Endothelial cell of umbilical vein (primary cell): ENCODE data around the gene DMAC2L. TPM values are rescaled to one million over a fixed set of nuclear protein-coding genes. Genes with fewer than 3 reads are reported as not detected.

Experiments
- BruUV-seq: library from RNA; stranded (reverse); fragments of 400-500 nt; replicated peaks from 2 replicates; lab custom pipeline; 2021; lab: Mats Ljungman, UMichigan
- CTCF ChIA-PET: fragments of 300-600, 350-600 bp; sonication (Branson Sonifier 250); formaldehyde crosslinking; loops from one replicate; lab custom pipeline; 2021; ENCODE audit warnings: antibody characterized with exemption, inconsistent platforms; lab: Charles Lee
- POLR2A ChIA-PET: fragments of 300-600, 350-600 bp; sonication (Branson Sonifier 250); formaldehyde crosslinking; loops from one replicate; lab custom pipeline; 2021; ENCODE audit warnings: antibody characterized with exemption, inconsistent platforms; lab: Charles Lee
- DNase-seq: peaks from one replicate; pipeline ENCODE4 v3.0.0-alpha.2; 2011; ENCODE audit warnings: low read depth, low spot score
- FAIRE-seq: peaks from 2 replicates; lab custom pipeline; 2011; peaks lifted over from hg19 to GRCh38; lab: Jason Lieb, UNC
- H2AFZ ChIP-seq: 2 replicates; pipeline ENCODE4 v1.6.0; 2012; ENCODE audit warnings: low read depth, low read length, control low read depth, inconsistent platforms
- H3K27ac ChIP-seq: 2 replicates; pipeline ENCODE4 v1.5.1; 2011; ENCODE audit warnings: low read depth, mild to moderate bottlenecking, control low read depth, low read length, moderate library complexity; ENCODE audit not compliant: insufficient read depth
- H3K27me3 ChIP-seq, 2 experiments: 2 replicates each; pipeline versions ENCODE4 v1.6.0 to v1.6.1; 2011; ENCODE audit warnings: low read length in 2 of 2, mixed read lengths in 1 of 2; ENCODE audit not compliant: control insufficient read depth in 2 of 2, insufficient read depth in 2 of 2
- H3K36me3 ChIP-seq, 2 experiments: 2 replicates in 1 of 2; 3 replicates in 1 of 2; pipeline ENCODE4 v1.5.1; 2011; ENCODE audit warnings: low read length in 2 of 2, mild to moderate bottlenecking in 1 of 2, moderate library complexity in 1 of 2; ENCODE audit not compliant: control insufficient read depth in 2 of 2, insufficient read depth in 2 of 2; ENCODE audit errors: extremely low read depth in 1 of 2
- H3K4me1 ChIP-seq: 3 replicates; pipeline ENCODE4 v1.5.1; 2011; ENCODE audit warnings: mild to moderate bottlenecking, low read length; ENCODE audit not compliant: control insufficient read depth, insufficient read depth; ENCODE audit errors: extremely low read depth
- H3K4me2 ChIP-seq: 2 replicates; pipeline ENCODE4 v1.6.1; 2011; ENCODE audit warnings: low read length, control low read depth, mixed read lengths; ENCODE audit not compliant: insufficient read depth
- H3K4me3 ChIP-seq, 3 experiments: fragments of 200-600 bp in 1 of 3; sonication (generic), shearing (Covaris generic) in 1 of 3; replicated peaks in 1 of 3; 2 replicates each; pipeline ENCODE4 v1.5.1; 2011 to 2016; ENCODE audit warnings: control low read depth in 3 of 3, low read length in 3 of 3, mild to moderate bottlenecking in 2 of 3, inconsistent platforms in 1 of 3, low read depth in 1 of 3, moderate library complexity in 1 of 3; ENCODE audit not compliant: insufficient read depth in 1 of 3
- H3K79me2 ChIP-seq: 2 replicates; pipeline ENCODE4 v1.6.0; 2012; ENCODE audit warnings: low read length, inconsistent platforms; ENCODE audit not compliant: control insufficient read depth, insufficient read depth
- H3K9ac ChIP-seq: replicated peaks from 2 replicates; pipeline ENCODE3; 2011; ENCODE audit warnings: low read length, control low read depth; ENCODE audit not compliant: insufficient read depth; ENCODE audit errors: extremely low read depth
- H3K9me1 ChIP-seq: replicated peaks from 3 replicates; pipeline ENCODE4 v1.6.0; 2011; ENCODE audit warnings: mild to moderate bottlenecking, low read length; ENCODE audit not compliant: control insufficient read depth, insufficient read depth; ENCODE audit errors: extremely low read depth
- H3K9me3 ChIP-seq: replicated peaks from 2 replicates; pipeline ENCODE4 v1.5.1; 2012; ENCODE audit warnings: low read length, inconsistent platforms; ENCODE audit not compliant: control insufficient read depth, insufficient read depth
- H4K20me1 ChIP-seq: replicated peaks from 2 replicates; pipeline ENCODE3; 2011; ENCODE audit warnings: mild to moderate bottlenecking, low read length; ENCODE audit not compliant: control insufficient read depth, insufficient read depth; ENCODE audit errors: extremely low read depth
- CTCF ChIP-seq, 2 donors: IDR thresholded peaks; 1 replicate in 1 of 2; 2 replicates in 1 of 2; pipeline ENCODE4 v1.5.1; 2011; ENCODE audit warnings: low read length in 2 of 2, mild to moderate bottlenecking in 2 of 2, moderate library complexity in 2 of 2, control low read depth in 1 of 2, inconsistent platforms in 1 of 2, low read depth in 1 of 2; ENCODE audit not compliant: insufficient read depth in 1 of 2; ENCODE audit errors: extremely low read depth in 1 of 2
- EZH2 ChIP-seq: IDR thresholded peaks from 2 replicates; pipeline ENCODE4 v1.6.1; 2012; ENCODE audit warnings: borderline replicate concordance, low read depth, mild to moderate bottlenecking, moderate library complexity, low read length, inconsistent platforms; ENCODE audit not compliant: severe bottlenecking
- FOS ChIP-seq: IDR thresholded peaks from 2 replicates; pipeline ENCODE4 v1.6.1; 2011; ENCODE audit warnings: mild to moderate bottlenecking, low read length, moderate library complexity, borderline replicate concordance; ENCODE audit not compliant: insufficient read depth
- GATA2 ChIP-seq: IDR thresholded peaks from 2 replicates; pipeline ENCODE4 v1.7.0; 2011; ENCODE audit warnings: low read depth, mild to moderate bottlenecking, moderate library complexity, mixed read lengths, low read length; ENCODE audit not compliant: insufficient read length, insufficient read depth
- JUN ChIP-seq: IDR thresholded peaks from 2 replicates; pipeline ENCODE4 v1.6.1; 2011; ENCODE audit warnings: borderline replicate concordance, low read depth; ENCODE audit not compliant: insufficient read length, insufficient read depth
- MAX ChIP-seq: IDR thresholded peaks from 2 replicates; pipeline ENCODE4 v1.6.1; 2011; ENCODE audit not compliant: insufficient read depth, insufficient read length
- MYC ChIP-seq: IDR thresholded peaks from one replicate; pipeline ENCODE4 v1.6.1; 2011; ENCODE audit warnings: mild to moderate bottlenecking, low read depth, low read length
- POLR2A ChIP-seq: IDR thresholded peaks from 2 replicates; pipeline ENCODE4 v1.6.1; 2012; ENCODE audit warnings: low read depth, mild to moderate bottlenecking, control low read depth, low read length
- POLR2AphosphoS5 ChIP-seq: IDR thresholded peaks from 2 replicates; pipeline ENCODE4 v1.6.1; 2012; ENCODE audit warnings: low read depth, mild to moderate bottlenecking, control low read depth, low read length, moderate library complexity; ENCODE audit not compliant: insufficient read depth
- dilution Hi-C: fragments of 300-500 bp; cut with MboI; formaldehyde crosslinking; loops from one replicate; pipeline ENCODE4 v1.15.0; 2019; ENCODE audit warnings: low sequenced_read_pairs; ENCODE audit not compliant: extremely low pct_ligation_motif_present
- intact Hi-C: fragments of 100-400 bp; cut with micrococcal nuclease; formaldehyde crosslinking; loops from one replicate; pipeline ENCODE4 v1.10.0; 2022
- polyA plus RNA-seq, 4 experiments: library from polyadenylated mRNA; depleted of rRNA in 3 of 4; stranded (reverse) in 3 of 4; unstranded in 1 of 4; fragments of >200 nt; gene quantifications; 2 replicates each; pipeline versions ENCODE4 v1.2.1 to v1.2.3, GENCODE V29; 2011 to 2012; ENCODE audit warnings: missing spikeins in 1 of 4
- total RNA-seq: library from RNA; stranded (reverse); gene quantifications from 2 replicates; pipeline ENCODE4 v1.2.3, GENCODE V29; 2021

DMAC2L gene
- total and polyA plus RNA-seq, 2 donors (not counting 3 experiments of a cell fraction or from before 2014, with no cell fraction given): 13.9 to 19.2 TPM

- Histone ChIP-seq H3K9me3 (no peaks in the 10 kb centered on the region), H3K4me2 (no peak overlapping the region), H3K4me3 (no peak overlapping the region), H4K20me1 (no peaks in the 10 kb centered on the region), H3K9me1 (no peaks in the 10 kb centered on the region), H3K36me3 (no peaks in the 10 kb centered on the region), H3K4me1 (peaks cover 15% of the 10 kb centered on the region), H3K27ac (no peak overlapping the region), H3K79me2 (peaks cover 3% of the 10 kb centered on the region), H2AFZ (no peak overlapping the region), H3K27me3 (no peaks in the 10 kb centered on the region), H3K9ac (no peak overlapping the region)
- BruUV-seq: no TSS peak
- DNase-seq (no peak), FAIRE-seq (no peak)
- no peak for TF ChIP-seq POLR2A
- no peak for TF ChIP-seq GATA2
- TF ChIP-seq CTCF (IDR thresholded peaks at IDR 0.05; ENCODE audit: extremely low read depth in 1 of 2, insufficient read depth in 1 of 2, low read depth in 1 of 2, low read length in 2 of 2): no peak
- TF ChIP-seq JUN: no peak
- no peak for TF ChIP-seq MAX
- TF ChIP-seq EZH2: no peak
- TF ChIP-seq MYC: no peak
- TF ChIP-seq FOS: no peak
- no peak for TF ChIP-seq POLR2AphosphoS5
- intact Hi-C loops (loop anchor here (5.0 to 10.0 kb wide), 2 partner anchors 357 to 524 kb away; partner anchors contain the start of genes NIN and SAV1), dilution Hi-C loops (no loop called here)
- POLR2A ChIA-PET: no interaction called here
- CTCF ChIA-PET: interaction anchor here (0.6 to 3.0 kb wide), 3 partner anchors 11 to 194 kb away, joined by 3 to 19 read pairs (median 3); partner anchors contain the start of gene VCPKMT
These were observed 1.7 kb upstream of the DMAC2L start for GRCh38 chr14:50310445-50310844.
